ENCODE measurements around the gene CCNI. TPM values are rescaled to one million over a fixed set of nuclear protein-coding genes. Genes with fewer than 3 reads are reported as not detected.
A peak's percentile ranks its signal among the peaks of the same experiment; 100 is the strongest.

Gene CCNI
- total RNA-seq, 1 donor from 2014 or later = 206 TPM

- Histone ChIP-seq H3K9me3 (no peaks in the 10 kb centered on the region), H3K27me3 (no peaks in the 10 kb centered on the region), H3K27ac (peak overlapping the region; percentile 29), H3K36me3 (no peaks in the 10 kb centered on the region), H3K4me3 (no peak overlapping the region), H3K4me1 (peaks cover 15% of the 10 kb centered on the region)
- peak in 1 of 2 donors; percentile 40 for TF ChIP-seq POLR2AphosphoS5 (IDR thresholded peaks at IDR 0.05; ENCODE audit: insufficient read depth in 1 of 2, low read depth in 1 of 2)
- no peak for TF ChIP-seq POLR2A (IDR thresholded peaks at IDR 0.05)
- TF ChIP-seq CTCF (IDR thresholded peaks at IDR 0.05) = no peak
- intact Hi-C loops (cut with DNase I) = loop anchor here (5.0 kb wide), 1 partner anchor 97 kb away; no protein-coding TSS in a partner anchor
- no peak for DNase-seq (ENCODE audit: extremely low spot score in 2 of 2)
Observed at GRCh38 chr4:77104791-77105540, 29.2 kb upstream of the CCNI start.

GRCh38 chr4:77104388-77104787, 28.6 kb upstream of the CCNI start:
- Histone ChIP-seq H3K27ac (no peak overlapping the region), H3K27me3 (no peaks in the 10 kb centered on the region), H3K4me1 (peaks cover 15% of the 10 kb centered on the region), H3K36me3 (no peaks in the 10 kb centered on the region), H3K4me3 (no peak overlapping the region), H3K9me3 (no peaks in the 10 kb centered on the region)
- DNase-seq (ENCODE audit: extremely low spot score in 2 of 2) = no peak
- intact Hi-C loops (cut with DNase I) = loop anchor here (5.0 kb wide), 1 partner anchor 98 kb away; no protein-coding TSS in a partner anchor
- TF ChIP-seq CTCF (IDR thresholded peaks at IDR 0.05) = no peak
- TF ChIP-seq POLR2AphosphoS5 (IDR thresholded peaks at IDR 0.05; ENCODE audit: insufficient read depth in 1 of 2, low read depth in 1 of 2) = no peak
- TF ChIP-seq POLR2A (IDR thresholded peaks at IDR 0.05) = no peak

GRCh38 chr4:77100234-77100633, 24.4 kb upstream of the CCNI start:
- TF ChIP-seq POLR2A (IDR thresholded peaks at IDR 0.05) (no peak), POLR2AphosphoS5 (IDR thresholded peaks at IDR 0.05; ENCODE audit: insufficient read depth in 1 of 2, low read depth in 1 of 2) (peak in 1 of 2 donors; percentile 52)
- intact Hi-C loops (cut with DNase I) = loop anchor here (5.0 kb wide), 1 partner anchor 102 kb away; no protein-coding TSS in a partner anchor
- Histone ChIP-seq H3K27ac (no peak overlapping the region), H3K36me3 (no peaks in the 10 kb centered on the region), H3K9me3 (no peaks in the 10 kb centered on the region), H3K4me1 (peaks cover 10% of the 10 kb centered on the region), H3K4me3 (no peak overlapping the region), H3K27me3 (no peaks in the 10 kb centered on the region)
- DNase-seq (ENCODE audit: extremely low spot score in 2 of 2) = no peak

- intact Hi-C loops (cut with DNase I) = no loop called here
- Histone ChIP-seq H3K36me3 (no peaks in the 10 kb centered on the region), H3K4me1 (no peaks in the 10 kb centered on the region), H3K4me3 (no peak overlapping the region), H3K27me3 (no peaks in the 10 kb centered on the region), H3K9me3 (no peaks in the 10 kb centered on the region), H3K27ac (no peak overlapping the region)
- no peak for DNase-seq (ENCODE audit: extremely low spot score in 2 of 2)
- TF ChIP-seq POLR2A (IDR thresholded peaks at IDR 0.05) (no peak), CTCF (IDR thresholded peaks at IDR 0.05) (no peak), POLR2AphosphoS5 (IDR thresholded peaks at IDR 0.05; ENCODE audit: insufficient read depth in 1 of 2, low read depth in 1 of 2) (no peak)
Observed at GRCh38 chr4:77097611-77098010, 21.8 kb upstream of the CCNI start.

GRCh38 chr4:77095101-77095821, 19.5 kb upstream of the CCNI start:
- H3K4me1 ChIP-seq = no peaks in the 10 kb centered on the region
- H3K4me3 ChIP-seq = no peak overlapping the region
- intact Hi-C loops (cut with DNase I) = no loop called here
- H3K27me3 ChIP-seq = no peaks in the 10 kb centered on the region
- TF ChIP-seq CTCF (IDR thresholded peaks at IDR 0.05) = peak; percentile 71 to 72 (median 72)
- no peak for TF ChIP-seq POLR2AphosphoS5 (IDR thresholded peaks at IDR 0.05; ENCODE audit: insufficient read depth in 1 of 2, low read depth in 1 of 2)
- no peak for TF ChIP-seq POLR2A (IDR thresholded peaks at IDR 0.05)
- no peak overlapping the region for H3K27ac ChIP-seq
- H3K36me3 ChIP-seq = no peaks in the 10 kb centered on the region
- DNase-seq (ENCODE audit: extremely low spot score in 2 of 2) = no peak
- H3K9me3 ChIP-seq = no peaks in the 10 kb centered on the region
